ENCODE results near the gene MPV17L2.
A peak's percentile ranks its signal among the peaks of the same experiment; 100 is the strongest.
"Not testable (repeated sequence)": the region's sequence is repeated elsewhere in the genome, so short reads cannot be mapped to it uniquely, and the experiment has no call there.

MPV17L2 gene

DNA sequence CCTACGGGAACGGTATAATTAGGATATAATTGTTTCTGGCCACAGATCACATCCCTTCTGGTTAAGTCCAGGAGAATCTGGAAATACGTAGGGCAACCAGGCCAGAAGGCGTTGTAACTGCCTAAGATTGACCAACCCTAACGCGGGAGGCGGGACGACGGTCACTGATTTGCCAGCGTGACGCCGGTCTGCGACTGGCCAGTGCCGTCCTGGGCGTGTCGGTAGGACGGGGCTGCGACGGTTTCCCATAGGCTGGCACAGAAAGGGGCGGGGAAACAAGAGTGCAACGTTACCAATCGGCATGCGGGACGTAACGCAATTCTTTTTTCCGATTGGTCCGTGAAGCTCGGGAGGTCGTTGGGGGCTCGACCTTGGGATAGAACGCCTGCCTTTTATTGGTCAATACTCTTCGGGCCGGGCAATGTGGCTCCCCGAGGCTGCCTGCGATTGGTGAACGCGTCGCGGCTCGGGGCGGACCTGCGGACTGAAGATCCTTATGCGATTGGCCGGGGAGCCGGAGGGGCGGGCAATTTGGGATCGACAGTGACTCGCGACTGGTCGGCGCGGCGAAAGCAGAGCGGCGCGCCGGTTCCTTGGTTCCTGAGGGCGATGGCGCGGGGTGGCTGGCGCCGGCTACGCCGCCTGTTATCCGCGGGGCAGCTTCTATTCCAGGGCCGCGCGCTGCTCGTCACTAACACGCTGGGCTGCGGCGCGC, at the start of gene MPV17L2:
MPV17L2 (plus strand) TSS at position 546 of the 715 bp plus-strand sequence; CDS start at position 610, 64 bp downstream.
- DNase-seq (ENCODE audit: low read depth, low spot score): peak; percentile 100
- H3K27ac ChIP-seq: peak within 1 kb of the TSS; percentile 96

DNA sequence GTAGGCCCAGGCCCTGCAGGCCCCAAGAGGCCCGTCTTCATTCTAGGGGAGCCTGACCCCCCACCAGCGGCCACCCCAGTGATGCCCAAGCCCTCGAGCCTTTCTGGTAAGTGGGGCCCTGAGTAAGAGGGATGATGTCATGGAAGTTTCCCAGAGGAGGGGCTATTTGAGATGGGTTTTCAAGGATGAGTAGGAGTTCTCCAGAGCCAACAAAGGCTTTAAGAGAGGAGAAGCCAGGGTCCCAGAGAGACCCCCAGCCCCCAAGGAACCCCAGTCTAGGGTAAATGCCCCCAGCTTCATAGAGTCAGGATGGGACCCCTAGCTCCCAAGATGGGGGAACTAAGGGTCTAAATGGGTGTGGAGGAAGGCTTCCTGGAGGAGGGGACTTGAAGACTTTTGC, 49.1 kb upstream of the MPV17L2 start:
- DNase-seq (ENCODE audit: low read depth, low spot score): no peak
- no peak overlapping the region for H3K27ac ChIP-seq

DNA sequence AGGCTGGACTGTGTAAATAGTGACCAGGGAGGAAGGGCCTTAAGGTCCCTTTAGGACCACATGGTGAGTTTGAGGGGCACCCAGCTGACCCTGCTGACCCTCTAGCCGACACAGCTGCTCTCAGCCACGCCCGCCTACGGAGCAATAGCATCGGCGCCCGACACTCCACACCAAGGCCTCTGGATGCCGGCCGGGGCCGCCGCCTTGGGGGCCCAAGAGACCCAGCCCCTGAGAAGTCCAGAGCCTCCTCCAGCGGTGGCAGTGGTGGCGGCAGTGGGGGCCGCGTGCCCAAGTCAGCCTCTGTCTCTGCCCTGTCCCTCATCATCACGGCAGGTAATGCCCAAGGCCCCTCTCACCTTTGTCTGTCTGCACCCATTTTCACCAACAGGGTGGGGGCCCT, 48.7 kb upstream of the MPV17L2 start:
- H3K27ac ChIP-seq: no peak overlapping the region
- DNase-seq (ENCODE audit: low read depth, low spot score): no peak

DNA sequence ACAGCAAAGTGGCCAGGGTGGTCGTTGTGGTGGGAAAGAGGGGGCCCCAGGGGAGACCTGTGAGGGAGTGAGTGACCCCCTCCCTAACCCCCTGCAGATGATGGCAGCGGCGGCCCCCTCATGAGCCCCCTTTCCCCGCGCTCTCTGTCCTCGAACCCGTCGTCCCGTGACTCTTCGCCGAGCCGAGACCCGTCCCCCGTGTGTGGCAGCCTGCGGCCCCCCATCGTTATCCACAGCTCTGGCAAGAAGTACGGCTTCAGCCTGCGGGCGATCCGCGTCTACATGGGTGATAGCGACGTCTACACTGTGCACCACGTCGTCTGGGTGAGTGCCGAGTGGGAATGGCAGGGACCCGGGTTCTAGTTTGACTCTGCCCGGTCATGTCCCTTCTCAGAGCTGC, 48.1 kb upstream of the MPV17L2 start:
- H3K27ac ChIP-seq: no peak overlapping the region
- DNase-seq (ENCODE audit: low read depth, low spot score): no peak

DNA sequence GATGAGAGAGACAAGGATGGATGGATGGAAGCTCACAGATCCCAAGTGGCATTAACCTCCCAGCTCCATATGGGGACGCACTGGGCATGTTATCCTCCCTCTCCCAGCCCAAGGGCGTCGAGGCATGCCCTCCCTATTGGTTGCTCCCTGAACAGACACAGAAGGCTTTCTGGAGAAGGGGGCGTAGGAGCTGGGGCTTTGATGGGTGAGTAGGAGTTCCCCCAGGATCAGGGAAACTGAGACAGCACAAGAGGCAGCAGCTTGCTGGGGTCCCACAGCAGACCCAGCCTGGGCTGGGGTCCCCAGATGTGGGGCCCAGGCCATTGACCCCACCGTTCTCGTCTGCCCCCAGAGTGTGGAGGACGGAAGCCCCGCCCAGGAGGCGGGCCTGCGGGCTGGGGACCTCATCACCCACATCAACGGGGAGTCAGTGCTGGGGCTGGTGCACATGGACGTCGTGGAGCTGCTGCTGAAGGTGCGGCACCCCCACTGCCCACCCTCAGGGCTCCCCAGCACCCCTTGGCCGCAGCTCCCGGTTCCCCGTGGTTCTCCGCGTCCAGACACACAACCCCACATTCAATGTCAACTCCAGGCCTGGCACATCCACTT, 47.5 kb upstream of the MPV17L2 start:
- no peak for DNase-seq (ENCODE audit: low read depth, low spot score)
- H3K27ac ChIP-seq: no peak overlapping the region

DNA sequence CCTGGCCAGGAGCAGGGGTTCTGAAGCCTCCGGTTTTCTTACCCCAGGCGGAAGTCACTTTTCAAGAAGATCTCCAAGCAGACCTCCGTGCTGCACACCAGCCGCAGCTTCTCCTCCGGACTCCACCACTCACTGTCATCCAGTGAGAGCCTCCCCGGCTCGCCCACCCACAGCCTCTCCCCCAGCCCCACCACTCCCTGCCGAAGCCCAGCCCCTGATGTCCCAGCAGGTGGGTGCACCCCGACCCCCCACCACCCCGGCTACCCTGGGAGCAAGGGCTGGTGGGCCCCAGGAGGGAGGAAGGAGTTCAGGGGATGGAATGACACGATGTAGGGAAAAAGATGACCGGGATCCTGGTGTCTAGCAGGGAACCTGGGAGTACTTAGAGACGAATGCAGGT, 45.6 kb upstream of the MPV17L2 start:
- no peak for DNase-seq (ENCODE audit: low read depth, low spot score)
- H3K27ac ChIP-seq: no peak overlapping the region

DNA sequence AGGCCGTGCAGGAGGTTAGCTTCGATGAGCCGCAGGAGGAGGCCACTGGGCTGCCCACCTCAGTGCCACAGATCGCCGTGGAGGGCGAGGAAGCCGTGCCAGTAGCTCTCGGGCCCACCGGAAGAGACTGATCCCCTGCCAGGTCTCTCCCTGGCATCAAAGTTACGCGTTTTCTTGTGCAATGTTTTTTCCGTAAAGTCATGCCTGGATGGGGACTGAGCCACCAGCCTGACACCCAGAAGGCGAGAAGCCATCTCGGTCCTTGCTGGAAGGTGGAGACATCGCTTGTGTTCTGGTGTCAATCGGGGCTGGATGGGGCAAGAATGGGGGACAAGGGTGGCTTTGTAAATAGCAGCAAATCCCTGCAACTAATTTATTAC, 43.4 kb upstream of the MPV17L2 start:
- DNase-seq (ENCODE audit: low read depth, low spot score): no peak
- no peak overlapping the region for H3K27ac ChIP-seq

DNA sequence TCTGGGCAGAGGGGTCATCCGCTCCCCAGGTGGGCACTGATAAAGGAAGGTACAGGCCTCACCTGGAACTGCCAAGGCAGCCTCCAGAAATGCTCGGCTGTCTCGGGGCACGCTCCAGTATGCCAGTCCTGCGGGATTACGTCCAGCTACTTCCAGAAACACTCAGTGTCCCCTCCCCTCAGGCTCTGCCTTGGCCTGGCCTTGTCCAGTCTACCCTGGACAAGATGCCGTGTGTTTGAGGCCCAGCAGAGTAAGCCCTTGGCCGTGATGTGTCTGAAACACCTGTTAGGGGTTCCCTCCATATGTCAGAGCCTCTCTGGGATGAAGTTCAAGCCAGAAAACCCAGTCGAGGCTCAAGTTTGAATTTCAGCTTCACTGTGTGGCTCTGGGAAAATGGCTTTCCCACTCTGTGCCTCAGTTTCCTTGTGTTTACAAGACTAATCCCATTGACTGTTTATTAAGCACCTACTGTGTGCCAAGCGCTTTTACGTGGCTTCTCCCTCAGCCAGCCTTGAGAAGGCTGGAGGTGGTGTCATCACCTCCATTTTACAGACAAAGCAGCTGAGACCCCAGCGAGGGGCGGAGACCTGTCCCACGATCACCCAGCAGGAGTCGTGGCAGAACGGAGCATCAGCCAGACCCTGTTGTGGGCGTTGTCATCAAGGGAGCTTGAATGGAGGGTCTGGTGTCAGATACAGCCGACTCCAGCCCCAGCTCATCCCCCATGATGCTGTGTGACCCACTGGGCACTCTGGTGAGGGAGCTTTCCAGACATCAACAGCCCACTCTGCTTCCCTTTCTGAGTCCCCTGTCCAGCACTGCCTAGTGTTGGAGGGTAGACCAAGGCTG, 42.0 kb upstream of the MPV17L2 start:
- DNase-seq (ENCODE audit: low read depth, low spot score): no peak
- no peak overlapping the region for H3K27ac ChIP-seq

DNA sequence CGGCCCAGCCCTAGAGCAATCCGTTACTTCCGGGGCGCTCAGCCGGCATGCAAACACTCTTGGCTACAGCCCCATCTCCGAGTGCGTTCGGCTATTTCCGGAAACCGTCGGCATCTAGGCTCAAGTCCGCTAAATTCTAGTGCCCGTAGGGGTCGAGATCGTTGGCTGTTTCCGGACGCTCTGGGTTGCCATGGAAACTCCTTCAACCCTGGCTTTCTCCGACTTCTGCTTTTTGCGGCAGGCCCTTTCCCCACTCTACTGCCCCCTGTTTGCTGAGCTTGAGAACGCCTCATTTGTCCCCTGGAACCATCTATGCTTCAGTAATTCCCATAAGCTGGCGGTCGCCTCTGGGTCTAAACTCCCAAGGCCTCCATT, 40.6 kb upstream of the MPV17L2 start:
- peak; percentile 49 for DNase-seq (ENCODE audit: low read depth, low spot score)
- H3K27ac ChIP-seq: peak overlapping the region; percentile 90

DNA sequence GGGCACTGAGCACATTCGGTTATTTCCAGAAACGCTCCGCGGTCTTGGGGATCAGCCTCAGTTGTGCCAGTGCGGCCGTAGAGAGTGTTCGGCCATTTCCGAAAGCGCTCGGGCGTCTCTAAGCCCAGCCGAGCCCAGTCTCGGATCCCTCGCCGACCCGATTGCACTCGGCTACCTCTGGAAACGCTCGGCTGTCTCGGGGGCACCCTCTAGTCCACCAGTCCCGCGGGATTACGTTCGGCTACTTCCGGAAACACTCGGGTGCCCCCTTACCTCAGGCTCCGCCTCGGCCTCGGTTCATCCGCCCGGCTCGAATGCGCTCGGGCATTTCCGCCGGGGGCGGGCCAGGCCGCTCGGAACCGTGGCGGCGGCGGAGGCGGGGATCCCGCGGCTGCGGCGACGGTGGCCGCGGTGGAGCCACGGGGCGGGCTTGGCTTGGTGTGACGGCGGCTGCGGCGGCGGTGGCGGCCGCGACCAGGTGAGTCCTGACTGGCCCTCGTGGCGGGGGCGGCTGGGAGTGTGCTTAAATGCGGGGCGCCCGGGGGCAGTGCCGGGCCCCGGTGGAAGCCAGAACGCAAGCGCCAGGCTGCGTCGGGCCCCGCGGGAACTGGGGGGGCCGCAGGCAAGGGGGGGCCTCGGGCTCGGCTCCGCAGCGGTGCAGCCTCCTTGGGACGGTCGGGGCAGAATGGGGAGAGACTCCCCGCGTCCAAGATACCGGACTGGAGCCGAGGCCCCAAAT, 40.0 kb upstream of the MPV17L2 start, which contains the start of gene PIK3R2:
PIK3R2 (plus strand) TSS at position 347 of the 739 bp plus-strand sequence. CDS start 2,717 bp downstream, outside the sequence.
- peak; percentile 85 for DNase-seq (ENCODE audit: low read depth, low spot score)
- H3K27ac ChIP-seq: peak within 1 kb of the TSS; percentile 90

DNA sequence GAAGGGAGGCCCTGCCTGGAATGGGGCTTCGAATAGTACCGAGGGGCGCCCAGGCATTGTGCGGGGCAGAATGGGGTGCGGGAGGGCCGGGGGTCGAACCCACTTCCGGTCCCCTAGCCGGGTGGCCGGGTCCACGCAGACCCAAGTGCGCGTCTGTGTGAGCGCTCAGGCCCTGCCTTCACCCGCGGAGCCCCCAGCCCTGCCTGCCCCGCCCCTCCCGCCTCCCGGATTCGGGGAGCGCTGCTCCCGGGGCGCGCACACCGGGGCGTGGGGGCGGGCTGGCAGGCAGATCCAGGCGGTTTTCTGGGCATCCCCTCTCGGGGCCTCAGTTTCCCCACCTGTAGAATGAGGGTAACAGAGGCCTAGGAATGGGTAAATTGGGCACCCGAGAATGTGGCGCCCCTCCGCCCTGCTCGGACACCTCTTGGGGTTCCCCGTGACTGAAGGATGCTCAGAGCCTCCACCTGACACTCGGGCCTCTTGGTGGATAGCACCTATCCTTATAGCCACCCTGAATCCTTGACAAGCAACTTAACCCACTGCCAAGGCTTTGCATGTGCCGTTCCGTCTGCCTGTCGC, 39.4 kb upstream of the MPV17L2 start:
- peak overlapping the region; percentile 90 for H3K27ac ChIP-seq
- DNase-seq (ENCODE audit: low read depth, low spot score): no peak

DNA sequence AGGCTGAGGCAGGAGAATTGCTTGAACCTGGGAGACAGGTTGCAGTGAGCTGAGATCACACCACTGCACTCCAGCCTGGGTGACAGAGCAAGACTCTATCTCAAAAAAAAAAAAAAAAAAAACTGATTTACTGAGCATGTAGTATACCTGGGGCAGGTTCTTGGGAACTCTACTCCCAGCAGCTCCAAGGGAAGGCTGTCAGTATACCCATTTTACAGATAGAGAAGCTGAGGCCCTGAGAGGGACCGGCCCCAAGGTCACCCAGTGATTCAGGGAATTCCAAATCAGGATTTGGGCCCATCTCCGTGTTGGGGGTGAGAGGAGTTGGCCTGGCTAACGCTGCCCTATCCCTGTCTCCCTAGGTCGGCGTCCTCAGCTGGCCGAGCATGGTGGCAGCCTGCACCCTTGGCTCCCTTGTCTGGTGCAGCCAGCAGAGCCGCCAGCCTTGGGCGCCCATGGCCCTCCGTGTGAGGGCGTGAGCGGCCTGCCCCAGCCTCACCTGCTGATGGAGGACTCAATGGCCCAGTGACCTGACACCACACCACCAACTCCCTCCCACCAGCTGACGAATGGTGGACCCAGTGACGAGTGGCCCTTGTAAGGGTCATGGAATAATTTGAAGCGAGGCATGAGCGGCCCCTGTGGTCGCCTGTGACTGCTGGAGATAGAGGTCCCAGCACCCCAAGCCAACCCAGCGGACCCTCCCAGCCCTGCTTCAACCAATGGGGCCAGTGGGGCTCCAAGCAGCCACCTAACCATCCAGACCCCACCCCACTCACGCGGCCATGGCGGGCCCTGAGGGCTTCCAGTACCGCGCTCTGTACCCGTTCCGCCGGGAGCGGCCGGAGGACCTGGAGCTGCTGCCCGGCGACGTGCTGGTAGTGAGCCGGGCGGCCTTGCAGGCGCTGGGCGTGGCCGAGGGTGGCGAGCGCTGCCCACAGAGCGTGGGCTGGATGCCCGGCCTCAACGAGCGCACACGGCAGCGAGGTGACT, 37.6 kb upstream of the MPV17L2 start:
- no peak overlapping the region for H3K27ac ChIP-seq
- DNase-seq (ENCODE audit: low read depth, low spot score): no peak

DNA sequence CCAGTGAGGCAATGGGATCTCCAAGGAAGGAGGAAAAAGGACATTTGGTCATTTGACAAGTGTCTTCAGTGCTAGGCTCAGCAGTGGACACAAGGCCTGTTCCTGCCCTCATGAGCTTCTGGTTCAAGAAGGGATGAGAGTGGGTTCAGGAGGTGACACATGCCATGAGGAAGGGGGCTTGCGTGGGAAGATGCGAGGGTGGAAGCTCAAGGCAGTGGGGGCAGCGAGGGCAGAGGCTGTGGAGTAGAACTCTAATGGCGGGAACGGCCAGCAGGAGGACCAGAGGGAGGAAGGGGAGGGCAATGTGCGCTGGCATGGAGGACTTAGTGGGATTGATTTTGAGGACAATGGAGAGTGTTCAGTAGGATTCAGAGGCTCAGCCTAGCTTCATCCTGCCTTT, 36.8 kb upstream of the MPV17L2 start:
- no peak for DNase-seq (ENCODE audit: low read depth, low spot score)
- H3K27ac ChIP-seq: no peak overlapping the region

DNA sequence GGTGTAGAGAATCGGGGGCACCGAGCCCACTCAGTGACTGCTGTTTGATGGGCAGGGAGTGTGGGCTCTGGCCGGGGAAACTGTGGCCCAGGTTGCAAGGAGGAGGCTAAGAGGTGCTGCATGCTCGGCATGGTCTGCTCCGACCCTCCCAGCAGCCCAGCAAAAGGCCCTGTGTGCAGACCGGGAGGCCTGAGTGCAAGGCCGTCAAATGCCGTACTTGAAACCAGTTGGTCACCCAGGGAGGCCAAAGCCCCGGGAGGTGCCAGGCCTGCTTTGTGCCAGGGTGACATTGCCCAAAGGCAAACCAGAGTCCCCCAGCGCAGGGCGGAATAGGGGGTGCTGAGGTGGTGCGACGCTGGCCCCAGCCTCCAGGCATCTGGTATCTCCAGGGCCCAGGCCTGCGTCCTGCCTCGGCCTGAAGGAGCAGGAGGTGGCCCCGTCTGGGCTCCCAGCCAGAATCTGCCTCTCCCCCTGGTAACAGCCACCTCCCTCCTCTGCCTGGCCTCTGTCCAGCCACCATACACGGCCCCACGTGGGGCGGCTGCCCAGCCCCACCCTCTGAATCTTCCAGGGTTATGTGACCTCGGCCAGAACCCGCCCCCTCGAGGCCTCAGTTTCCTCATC, 36.1 kb upstream of the MPV17L2 start:
- peak overlapping the region; percentile 48 for H3K27ac ChIP-seq

DNA sequence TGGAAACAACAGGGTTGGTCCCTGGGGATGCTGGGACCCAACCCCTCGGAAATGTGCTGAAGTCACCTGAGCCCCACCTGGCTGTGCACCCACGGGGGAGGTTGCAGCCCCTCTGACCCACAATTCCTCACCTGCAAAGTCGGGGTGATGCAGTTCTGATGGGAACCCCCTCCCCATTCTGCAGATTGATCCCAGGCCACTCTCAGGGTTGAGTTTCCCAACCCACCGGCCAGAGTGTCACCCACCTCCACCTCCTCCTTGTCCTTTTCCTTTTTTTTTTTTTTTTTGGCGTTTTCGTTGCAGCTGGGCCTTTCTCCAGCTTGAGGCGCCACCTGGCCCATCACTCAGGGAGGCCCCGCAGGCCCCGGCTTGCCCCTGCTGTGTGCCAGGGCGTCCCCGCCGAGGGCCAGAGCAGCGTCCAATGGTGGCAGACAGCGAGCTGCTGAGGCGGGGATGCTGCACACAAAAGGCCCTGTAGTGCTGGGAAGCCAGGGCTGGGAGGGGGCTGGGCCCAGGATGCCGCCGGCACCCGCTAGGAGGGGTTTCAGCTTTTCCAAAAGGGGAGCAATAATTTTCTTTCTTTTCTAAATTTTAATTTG, 35.5 kb upstream of the MPV17L2 start:
- DNase-seq (ENCODE audit: low read depth, low spot score): peak; percentile 22
- H3K27ac ChIP-seq: peak overlapping the region; percentile 48

More for the DNA sequence above, 36.1 kb upstream of the MPV17L2 start:
- DNase-seq (ENCODE audit: low read depth, low spot score): peak; percentile 67

DNA sequence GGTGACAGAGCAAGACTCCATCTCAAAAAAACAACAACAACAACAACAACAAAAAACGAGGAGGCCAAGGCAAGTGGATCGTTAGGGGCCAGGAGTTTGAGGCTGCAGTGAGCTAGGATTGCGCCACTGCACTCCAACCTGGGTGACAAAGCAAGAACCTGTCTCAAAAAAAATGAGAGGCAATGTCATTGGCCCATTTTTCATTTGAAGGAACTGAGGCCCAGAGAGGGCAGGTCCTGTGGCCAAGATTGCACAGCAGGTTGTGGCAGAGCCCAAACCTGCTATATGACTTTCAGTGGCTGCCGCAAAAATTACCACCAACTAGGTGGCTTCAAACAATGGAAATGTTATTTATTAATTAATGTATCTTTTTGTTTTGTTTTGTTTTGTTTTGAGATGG, 34.6 kb upstream of the MPV17L2 start:
- DNase-seq (ENCODE audit: low read depth, low spot score): no peak

DNA sequence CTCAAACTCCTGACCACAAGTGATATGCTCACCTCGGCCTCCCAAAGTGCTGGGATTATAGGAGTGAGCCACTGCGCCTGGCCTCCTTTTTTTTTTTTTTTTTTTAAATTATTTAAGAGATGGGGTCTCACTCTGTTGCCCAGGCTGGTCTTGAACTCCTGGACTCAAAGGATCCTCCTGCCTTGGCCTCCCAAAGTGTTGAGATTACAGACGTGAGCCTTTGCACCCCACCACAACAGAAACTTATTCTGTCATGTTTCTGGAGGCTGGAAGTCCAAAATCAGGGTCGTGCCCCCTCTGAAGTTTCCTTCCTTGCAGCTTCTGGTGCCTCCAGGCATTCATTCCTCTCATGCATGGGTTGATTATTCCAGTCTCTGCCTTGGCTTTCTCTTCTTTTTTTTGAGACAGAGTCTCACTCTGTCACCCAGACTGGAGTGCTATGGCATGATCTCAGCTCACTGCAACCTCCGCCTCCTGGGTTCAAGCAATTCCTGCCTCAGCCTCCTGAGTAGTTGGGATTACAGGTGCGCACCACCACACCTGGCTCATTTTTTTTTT, 33.9 kb upstream of the MPV17L2 start:
- DNase-seq (ENCODE audit: low read depth, low spot score); H3K27ac ChIP-seq: not testable (repeated sequence)

More for the DNA sequence above, 34.6 kb upstream of the MPV17L2 start:
- no peak overlapping the region for H3K27ac ChIP-seq

DNA sequence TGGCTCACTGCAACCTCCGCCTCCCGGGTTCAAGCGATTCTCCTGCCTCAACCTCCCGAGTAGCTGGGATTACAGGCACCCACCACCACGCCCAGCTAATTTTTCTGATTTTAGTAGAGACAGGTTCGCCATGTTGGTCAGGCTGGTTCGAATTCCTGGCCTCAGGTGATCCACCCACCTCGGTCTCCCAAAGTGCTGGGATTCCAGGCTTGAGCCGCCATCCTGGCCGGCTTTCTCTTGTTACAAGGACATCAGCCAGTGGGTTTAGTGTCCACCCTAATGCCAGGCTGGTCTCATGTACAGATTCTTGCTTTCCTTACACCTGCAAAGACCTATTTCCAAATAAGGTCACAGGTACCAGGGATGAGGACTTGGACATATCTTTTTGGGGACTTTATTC, 33.2 kb upstream of the MPV17L2 start:
- no peak overlapping the region for H3K27ac ChIP-seq
- no peak for DNase-seq (ENCODE audit: low read depth, low spot score)

All from epithelial cell of prostate (primary cell).